ENCODE data around the gene LDLR.

The LDLR gene

DNA sequence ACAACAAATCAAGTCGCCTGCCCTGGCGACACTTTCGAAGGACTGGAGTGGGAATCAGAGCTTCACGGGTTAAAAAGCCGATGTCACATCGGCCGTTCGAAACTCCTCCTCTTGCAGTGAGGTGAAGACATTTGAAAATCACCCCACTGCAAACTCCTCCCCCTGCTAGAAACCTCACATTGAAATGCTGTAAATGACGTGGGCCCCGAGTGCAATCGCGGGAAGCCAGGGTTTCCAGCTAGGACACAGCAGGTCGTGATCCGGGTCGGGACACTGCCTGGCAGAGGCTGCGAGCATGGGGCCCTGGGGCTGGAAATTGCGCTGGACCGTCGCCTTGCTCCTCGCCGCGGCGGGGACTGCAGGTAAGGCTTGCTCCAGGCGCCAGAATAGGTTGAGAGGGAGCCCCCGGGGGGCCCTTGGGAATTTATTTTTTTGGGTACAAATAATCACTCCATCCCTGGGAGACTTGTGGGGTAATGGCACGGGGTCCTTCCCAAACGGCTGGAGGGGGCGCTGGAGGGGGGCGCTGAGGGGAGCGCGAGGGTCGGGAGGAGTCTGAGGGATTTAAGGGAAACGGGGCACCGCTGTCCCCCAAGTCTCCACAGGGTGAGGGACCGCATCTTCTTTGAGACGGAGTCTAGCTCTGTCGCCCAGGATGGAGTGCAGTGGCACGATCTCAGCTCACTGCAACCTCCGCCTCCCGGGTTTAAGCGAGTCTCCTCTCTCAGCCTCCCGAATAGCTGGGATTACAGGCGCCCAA lies at the start of gene LDLR:
Gene LDLR (plus strand): TSS at position 210 of the 760 bp plus-strand sequence. CDS start 86 bp downstream, at position 296.
- peak within 1 kb of the TSS; percentile 92 for H3K27ac ChIP-seq (ENCODE audit: low read length)
- peak within 1 kb of the TSS; percentile 97 for H3K9ac ChIP-seq (ENCODE audit: low read depth, low read length)
- H3K4me3 ChIP-seq (ENCODE audit: low read length) = peak within 1 kb of the TSS; percentile 85
- H3K36me3 ChIP-seq (ENCODE audit: insufficient read depth, low read depth, low read length) = peaks cover 36% of the 10 kb centered on the region
- no peaks in the 10 kb centered on the region for H3K9me3 ChIP-seq (ENCODE audit: insufficient read depth, low read depth, low read length)
- H3K27me3 ChIP-seq (ENCODE audit: insufficient read depth, low read length) = no peaks in the 10 kb centered on the region
- H3K4me1 ChIP-seq (ENCODE audit: insufficient read depth, low read length) = peaks cover 13% of the 10 kb centered on the region

DNA sequence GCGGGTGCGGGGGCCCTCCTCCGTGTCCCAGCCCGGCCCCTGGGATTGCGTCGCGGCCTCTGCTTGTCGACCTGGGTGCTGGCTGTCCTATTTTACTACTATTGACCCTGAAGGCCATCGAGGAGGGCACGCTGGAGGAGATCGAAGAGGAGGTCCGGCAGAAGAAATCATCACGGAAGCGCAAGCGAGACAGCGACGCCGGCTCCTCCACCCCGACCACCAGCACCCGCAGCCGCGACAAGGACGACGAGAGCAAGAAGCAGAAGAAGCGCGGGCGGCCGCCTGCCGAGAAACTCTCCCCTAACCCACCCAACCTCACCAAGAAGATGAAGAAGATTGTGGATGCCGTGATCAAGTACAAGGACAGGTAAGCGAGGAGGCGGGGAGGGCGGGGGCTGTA lies 48.1 kb upstream of the LDLR start:
- H3K4me1 ChIP-seq (ENCODE audit: insufficient read depth, low read length) = no peaks in the 10 kb centered on the region
- peaks cover 79% of the 10 kb centered on the region for H3K36me3 ChIP-seq (ENCODE audit: insufficient read depth, low read depth, low read length)
- H3K27me3 ChIP-seq (ENCODE audit: insufficient read depth, low read length) = no peaks in the 10 kb centered on the region

DNA sequence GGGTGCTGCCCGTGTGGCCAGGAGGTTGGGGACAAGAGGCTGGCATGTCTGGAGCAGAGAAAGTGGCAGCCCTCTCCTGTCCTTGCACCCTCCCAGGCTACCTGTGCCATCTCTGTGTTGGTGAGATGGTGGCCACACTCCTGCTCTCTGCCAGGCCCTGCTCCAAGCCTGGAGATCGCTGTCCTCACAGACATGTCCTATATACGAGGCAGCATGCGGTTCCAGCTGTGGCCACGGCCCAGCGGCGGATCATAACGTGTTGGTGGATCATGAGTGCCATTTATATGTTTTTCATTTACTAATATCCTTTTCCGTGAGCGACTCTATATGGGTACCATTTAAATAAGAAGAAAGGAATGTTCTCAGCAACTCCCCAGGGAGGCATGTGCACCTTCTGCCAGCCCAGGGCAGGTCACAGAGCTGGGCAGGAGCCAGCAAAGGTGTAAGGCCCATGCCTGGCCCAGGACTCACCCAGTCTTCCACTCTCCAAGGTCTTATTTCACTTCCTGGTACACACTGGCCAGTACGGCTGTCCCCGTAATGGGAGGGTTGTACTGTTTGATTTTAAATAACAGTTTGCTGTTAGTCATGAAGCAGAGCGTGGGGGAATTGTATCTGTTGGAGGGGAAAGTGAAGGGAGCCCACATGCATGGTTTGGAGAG lies 47.2 kb upstream of the LDLR start:
- Histone ChIP-seq H3K27me3 (ENCODE audit: insufficient read depth, low read length) (no peaks in the 10 kb centered on the region), H3K4me1 (ENCODE audit: insufficient read depth, low read length) (no peaks in the 10 kb centered on the region), H3K9ac (ENCODE audit: low read depth, low read length) (no peak overlapping the region), H3K4me3 (ENCODE audit: low read length) (no peak overlapping the region), H3K9me3 (ENCODE audit: insufficient read depth, low read depth, low read length) (no peaks in the 10 kb centered on the region), H3K27ac (ENCODE audit: low read length) (no peak overlapping the region), H3K36me3 (ENCODE audit: insufficient read depth, low read depth, low read length) (peaks cover 79% of the 10 kb centered on the region)

More for the DNA sequence above, 48.1 kb upstream of the LDLR start:
- H3K9me3 ChIP-seq (ENCODE audit: insufficient read depth, low read depth, low read length) = no peaks in the 10 kb centered on the region
- H3K4me3 ChIP-seq (ENCODE audit: low read length) = no peak overlapping the region
- H3K27ac ChIP-seq (ENCODE audit: low read length) = no peak overlapping the region
- H3K9ac ChIP-seq (ENCODE audit: low read depth, low read length) = no peak overlapping the region

DNA sequence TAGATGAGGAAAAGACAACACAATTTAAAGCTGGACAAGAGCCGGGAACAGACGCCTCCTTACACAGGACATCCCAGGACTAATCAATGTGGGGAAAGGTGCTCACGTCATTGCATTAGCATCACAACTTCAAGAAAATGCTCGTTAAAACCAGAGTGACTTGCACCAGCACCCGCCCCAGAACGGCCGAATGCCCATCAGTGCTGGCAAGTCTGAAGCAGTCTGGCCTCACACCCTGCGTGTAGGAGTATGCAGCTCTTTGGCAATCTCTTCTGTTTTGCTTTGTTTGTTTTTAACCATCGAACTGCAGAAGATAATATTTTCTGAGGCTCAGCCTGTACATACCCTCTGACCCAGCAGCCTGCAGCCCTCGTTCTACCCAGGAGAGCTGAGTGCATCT lies 44.8 kb upstream of the LDLR start:
- Histone ChIP-seq H3K27ac (ENCODE audit: low read length) (no peak overlapping the region), H3K36me3 (ENCODE audit: insufficient read depth, low read depth, low read length) (peaks cover 75% of the 10 kb centered on the region)

DNA sequence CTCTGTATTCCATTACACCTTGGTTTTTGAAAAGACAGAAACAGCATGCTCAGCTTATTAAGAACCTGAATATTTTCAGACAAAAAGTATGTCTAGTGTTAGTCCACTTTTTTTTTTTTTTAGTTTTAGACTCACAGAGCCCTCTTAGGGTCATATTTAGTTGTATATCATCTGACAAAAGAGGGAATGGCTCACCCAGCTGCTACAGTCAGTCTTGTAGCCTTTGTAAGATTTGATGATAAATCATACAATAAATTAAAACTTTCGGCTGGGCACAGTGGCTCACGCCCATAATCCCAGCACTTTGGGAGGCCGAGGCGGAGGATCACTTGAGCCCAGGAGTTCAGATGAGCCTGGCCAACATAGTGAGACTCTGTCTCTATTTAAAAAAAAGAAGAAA lies 43.7 kb upstream of the LDLR start:
- Histone ChIP-seq H3K4me1 (ENCODE audit: insufficient read depth, low read length) (no peaks in the 10 kb centered on the region), H3K36me3 (ENCODE audit: insufficient read depth, low read depth, low read length) (peaks cover 81% of the 10 kb centered on the region), H3K9me3 (ENCODE audit: insufficient read depth, low read depth, low read length) (no peaks in the 10 kb centered on the region), H3K9ac (ENCODE audit: low read depth, low read length) (no peak overlapping the region), H3K27me3 (ENCODE audit: insufficient read depth, low read length) (no peaks in the 10 kb centered on the region), H3K4me3 (ENCODE audit: low read length) (no peak overlapping the region), H3K27ac (ENCODE audit: low read length) (no peak overlapping the region)

More for the DNA sequence above, 44.8 kb upstream of the LDLR start:
- Histone ChIP-seq H3K9me3 (ENCODE audit: insufficient read depth, low read depth, low read length) (no peaks in the 10 kb centered on the region), H3K9ac (ENCODE audit: low read depth, low read length) (no peak overlapping the region), H3K27me3 (ENCODE audit: insufficient read depth, low read length) (no peaks in the 10 kb centered on the region), H3K4me3 (ENCODE audit: low read length) (no peak overlapping the region), H3K4me1 (ENCODE audit: insufficient read depth, low read length) (no peaks in the 10 kb centered on the region)

DNA sequence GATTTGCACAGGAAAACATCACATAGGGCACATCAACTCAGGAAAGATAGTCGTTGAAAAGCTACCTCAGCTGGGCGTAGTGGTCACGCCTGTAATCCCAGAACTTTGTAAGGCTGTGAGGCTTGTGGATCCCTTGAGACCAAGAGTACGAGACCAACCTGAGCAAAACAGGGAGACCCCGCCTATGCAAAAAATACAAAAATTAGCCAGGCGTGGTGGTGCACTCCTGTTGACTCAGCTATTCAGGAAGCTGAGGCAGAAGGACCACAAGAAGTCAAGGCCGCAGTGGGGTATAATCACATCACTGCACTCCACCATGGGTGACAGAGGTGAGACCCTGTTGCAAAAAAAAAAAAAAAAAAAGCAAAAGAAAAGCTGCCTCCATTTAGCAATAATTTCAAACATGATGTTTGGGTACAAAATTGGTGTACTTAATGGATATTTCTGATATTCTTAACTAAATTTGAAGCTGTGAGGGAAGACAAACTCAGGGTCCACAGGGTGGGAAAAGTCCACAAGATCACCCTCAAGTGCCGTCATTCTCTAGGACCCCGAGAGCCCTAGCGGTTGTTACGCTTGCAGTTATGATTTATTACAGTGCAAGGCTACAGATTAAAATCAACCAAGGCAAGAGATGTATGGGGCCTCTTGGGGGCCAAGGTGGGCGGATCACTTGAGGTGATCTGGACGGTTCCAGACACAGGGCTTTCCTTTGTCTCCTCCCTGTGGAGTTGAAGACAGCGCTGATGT lies 42.5 kb upstream of the LDLR start:
- peaks cover 72% of the 10 kb centered on the region for H3K36me3 ChIP-seq (ENCODE audit: insufficient read depth, low read depth, low read length)
- H3K9ac ChIP-seq (ENCODE audit: low read depth, low read length) = no peak overlapping the region
- no peaks in the 10 kb centered on the region for H3K27me3 ChIP-seq (ENCODE audit: insufficient read depth, low read length)
- no peaks in the 10 kb centered on the region for H3K4me1 ChIP-seq (ENCODE audit: insufficient read depth, low read length)
- H3K4me3 ChIP-seq (ENCODE audit: low read length) = no peak overlapping the region
- no peak overlapping the region for H3K27ac ChIP-seq (ENCODE audit: low read length)
- no peaks in the 10 kb centered on the region for H3K9me3 ChIP-seq (ENCODE audit: insufficient read depth, low read depth, low read length)

DNA sequence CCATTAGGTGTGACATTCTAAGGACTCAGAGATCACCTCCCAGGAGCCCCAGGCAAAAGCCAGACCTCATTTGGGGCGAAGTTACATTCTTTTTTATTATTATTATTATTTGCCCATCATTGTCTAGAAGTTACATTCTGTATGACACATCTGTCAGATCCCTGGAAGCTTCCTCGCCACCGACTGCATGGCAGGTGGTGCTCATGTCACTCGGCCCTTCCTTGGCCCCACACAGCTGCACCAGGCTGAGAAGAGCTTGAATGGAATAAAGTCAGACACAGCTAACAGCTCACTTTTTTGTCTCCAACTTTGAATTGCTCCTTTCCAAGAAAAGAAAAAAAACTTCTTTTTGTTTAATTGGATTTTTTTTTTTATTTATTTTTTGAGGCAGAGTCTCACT lies 41.4 kb upstream of the LDLR start:
- H3K4me1 ChIP-seq (ENCODE audit: insufficient read depth, low read length) = no peaks in the 10 kb centered on the region
- H3K9me3 ChIP-seq (ENCODE audit: insufficient read depth, low read depth, low read length) = no peaks in the 10 kb centered on the region
- H3K9ac ChIP-seq (ENCODE audit: low read depth, low read length) = no peak overlapping the region
- no peaks in the 10 kb centered on the region for H3K27me3 ChIP-seq (ENCODE audit: insufficient read depth, low read length)
- H3K27ac ChIP-seq (ENCODE audit: low read length) = no peak overlapping the region
- peaks cover 70% of the 10 kb centered on the region for H3K36me3 ChIP-seq (ENCODE audit: insufficient read depth, low read depth, low read length)
- no peak overlapping the region for H3K4me3 ChIP-seq (ENCODE audit: low read length)

DNA sequence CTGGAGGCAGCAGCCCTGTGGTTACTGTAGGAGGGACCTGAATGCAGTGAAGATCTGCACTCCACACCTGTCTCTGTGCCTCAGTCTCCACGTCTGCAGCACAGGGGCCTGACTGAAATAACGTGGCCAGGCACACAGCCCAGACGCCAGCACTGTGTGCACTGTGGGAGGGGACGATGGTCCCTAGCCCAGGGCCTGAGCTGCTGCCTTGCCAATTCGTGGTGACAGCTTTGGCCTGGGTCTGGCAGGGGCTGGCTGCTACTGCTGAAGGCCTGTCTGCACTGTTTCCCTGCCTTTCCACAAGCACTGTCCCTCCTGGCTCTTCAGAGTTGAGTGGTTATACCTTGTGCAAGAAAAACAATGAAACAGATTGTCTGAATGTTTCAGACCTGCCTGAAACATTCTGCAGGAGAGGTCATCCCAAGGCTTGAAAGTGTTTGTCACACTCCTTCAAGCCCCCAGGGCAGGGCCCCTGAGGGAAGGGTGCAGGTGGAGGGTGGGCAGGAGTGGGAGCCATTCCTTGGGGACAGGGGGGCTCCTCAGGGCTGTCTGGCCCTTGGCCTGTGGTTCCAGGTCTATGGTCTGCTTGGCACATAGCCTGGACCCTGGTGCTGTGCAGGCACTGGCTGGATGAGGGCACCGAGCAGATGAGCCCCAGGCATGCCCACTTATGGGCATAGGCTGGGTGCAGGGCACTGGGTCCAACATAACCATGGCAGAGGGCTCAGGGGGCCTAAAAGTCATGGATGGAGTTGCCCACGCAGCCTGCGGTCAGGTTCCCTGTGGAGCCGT lies 38.7 kb upstream of the LDLR start:
- Histone ChIP-seq H3K4me3 (ENCODE audit: low read length) (no peak overlapping the region), H3K9me3 (ENCODE audit: insufficient read depth, low read depth, low read length) (no peaks in the 10 kb centered on the region), H3K36me3 (ENCODE audit: insufficient read depth, low read depth, low read length) (peaks cover 60% of the 10 kb centered on the region), H3K9ac (ENCODE audit: low read depth, low read length) (no peak overlapping the region), H3K27me3 (ENCODE audit: insufficient read depth, low read length) (no peaks in the 10 kb centered on the region), H3K4me1 (ENCODE audit: insufficient read depth, low read length) (no peaks in the 10 kb centered on the region), H3K27ac (ENCODE audit: low read length) (no peak overlapping the region)

DNA sequence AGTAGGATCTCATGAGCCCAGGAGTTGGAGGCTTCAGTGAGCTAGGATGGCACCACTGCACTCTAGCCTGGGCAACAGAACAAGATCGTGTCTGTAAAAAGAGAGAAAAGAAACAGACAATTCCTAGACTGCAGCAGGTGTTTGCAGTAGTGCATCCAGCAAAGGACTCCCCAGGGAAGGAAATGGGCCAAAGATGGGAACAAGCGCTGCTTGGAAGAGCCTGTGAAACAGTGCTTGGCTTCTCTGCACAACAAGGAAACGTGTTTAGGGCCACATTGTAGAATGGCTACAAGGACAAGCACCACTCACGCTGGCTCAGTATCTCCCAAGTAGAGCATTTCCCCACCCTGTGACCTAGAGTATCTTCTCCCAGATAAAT lies 35.5 kb upstream of the LDLR start:
- H3K9me3 ChIP-seq (ENCODE audit: insufficient read depth, low read depth, low read length) = no peaks in the 10 kb centered on the region
- H3K4me1 ChIP-seq (ENCODE audit: insufficient read depth, low read length) = no peaks in the 10 kb centered on the region
- no peak overlapping the region for H3K9ac ChIP-seq (ENCODE audit: low read depth, low read length)
- H3K36me3 ChIP-seq (ENCODE audit: insufficient read depth, low read depth, low read length) = peaks cover 57% of the 10 kb centered on the region
- H3K4me3 ChIP-seq (ENCODE audit: low read length) = no peak overlapping the region
- no peaks in the 10 kb centered on the region for H3K27me3 ChIP-seq (ENCODE audit: insufficient read depth, low read length)
- no peak overlapping the region for H3K27ac ChIP-seq (ENCODE audit: low read length)

DNA sequence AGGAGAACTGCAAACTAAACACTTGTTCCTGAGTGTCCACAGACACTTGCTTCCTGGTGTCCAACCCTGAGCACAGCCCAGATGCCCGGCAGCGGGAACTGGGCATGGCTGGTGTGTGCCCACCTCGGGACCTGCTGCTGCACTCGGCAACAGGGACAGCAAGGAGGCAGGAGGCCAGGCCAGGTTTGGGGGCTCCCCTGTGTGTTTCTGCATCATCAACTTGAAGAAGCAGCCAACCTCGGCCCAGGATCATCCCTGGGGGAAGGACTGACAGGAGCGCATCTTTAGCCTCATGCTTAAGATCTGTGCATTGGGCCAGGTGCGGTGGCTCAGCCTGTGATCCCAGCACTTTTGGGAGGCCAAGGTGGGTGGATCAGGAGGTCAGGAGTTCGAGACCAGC lies 35.1 kb upstream of the LDLR start:
- H3K27me3 ChIP-seq (ENCODE audit: insufficient read depth, low read length) = no peaks in the 10 kb centered on the region
- no peak overlapping the region for H3K4me3 ChIP-seq (ENCODE audit: low read length)
- H3K27ac ChIP-seq (ENCODE audit: low read length) = no peak overlapping the region
- H3K9ac ChIP-seq (ENCODE audit: low read depth, low read length) = no peak overlapping the region
- peaks cover 57% of the 10 kb centered on the region for H3K36me3 ChIP-seq (ENCODE audit: insufficient read depth, low read depth, low read length)
- no peaks in the 10 kb centered on the region for H3K4me1 ChIP-seq (ENCODE audit: insufficient read depth, low read length)
- no peaks in the 10 kb centered on the region for H3K9me3 ChIP-seq (ENCODE audit: insufficient read depth, low read depth, low read length)

DNA sequence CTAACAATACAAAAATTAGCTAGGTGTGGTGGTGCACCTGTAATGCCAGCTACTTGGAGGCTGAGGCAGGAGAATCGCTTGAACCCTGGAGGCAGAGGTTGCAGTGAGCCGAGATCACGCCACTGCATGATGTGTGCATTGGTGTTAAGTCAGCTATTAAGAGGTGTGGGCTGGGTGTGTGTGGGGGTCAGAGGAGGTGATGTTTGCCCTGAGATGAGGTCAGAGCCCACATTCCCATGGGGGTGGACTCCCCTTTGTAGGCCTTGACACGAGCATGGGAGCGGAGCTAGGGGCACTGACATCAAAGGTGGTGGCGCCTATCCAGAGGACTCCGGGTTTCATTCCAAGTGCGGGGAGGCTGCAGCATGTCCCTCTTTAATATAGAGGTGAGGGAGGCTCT lies 34.6 kb upstream of the LDLR start:
- Histone ChIP-seq H3K36me3 (ENCODE audit: insufficient read depth, low read depth, low read length) (peaks cover 57% of the 10 kb centered on the region), H3K9me3 (ENCODE audit: insufficient read depth, low read depth, low read length) (no peaks in the 10 kb centered on the region), H3K4me3 (ENCODE audit: low read length) (no peak overlapping the region), H3K4me1 (ENCODE audit: insufficient read depth, low read length) (no peaks in the 10 kb centered on the region), H3K27ac (ENCODE audit: low read length) (no peak overlapping the region), H3K27me3 (ENCODE audit: insufficient read depth, low read length) (no peaks in the 10 kb centered on the region), H3K9ac (ENCODE audit: low read depth, low read length) (no peak overlapping the region)

Measured in iPS-20b (cell line).